Measurements from ENCODE around the gene TBC1D22A. TPM values are rescaled to one million over a fixed set of nuclear protein-coding genes. Genes with fewer than 3 reads are reported as not detected.
A peak's percentile ranks its signal among the peaks of the same experiment; 100 is the strongest.

TBC1D22A gene
- total RNA-seq, 1 donor from 2014 or later, result 28.9 TPM

GRCh38 chr22:46970411-46971098 lies 208.1 kb downstream of the TBC1D22A start:
- Mint-ChIP-seq H3K36me3 (ENCODE audit: unreplicated experiment) (peaks cover 4% of the 10 kb centered on the region), H3K27ac (ENCODE audit: unreplicated experiment) (no peak overlapping the region), H3K4me1 (ENCODE audit: unreplicated experiment) (peaks cover 1% of the 10 kb centered on the region), H3K9me3 (ENCODE audit: unreplicated experiment) (no peaks in the 10 kb centered on the region), H3K4me3 (ENCODE audit: unreplicated experiment) (no peak overlapping the region), H3K27me3 (ENCODE audit: unreplicated experiment) (no peaks in the 10 kb centered on the region)
- TF ChIP-seq, protein P1, sequence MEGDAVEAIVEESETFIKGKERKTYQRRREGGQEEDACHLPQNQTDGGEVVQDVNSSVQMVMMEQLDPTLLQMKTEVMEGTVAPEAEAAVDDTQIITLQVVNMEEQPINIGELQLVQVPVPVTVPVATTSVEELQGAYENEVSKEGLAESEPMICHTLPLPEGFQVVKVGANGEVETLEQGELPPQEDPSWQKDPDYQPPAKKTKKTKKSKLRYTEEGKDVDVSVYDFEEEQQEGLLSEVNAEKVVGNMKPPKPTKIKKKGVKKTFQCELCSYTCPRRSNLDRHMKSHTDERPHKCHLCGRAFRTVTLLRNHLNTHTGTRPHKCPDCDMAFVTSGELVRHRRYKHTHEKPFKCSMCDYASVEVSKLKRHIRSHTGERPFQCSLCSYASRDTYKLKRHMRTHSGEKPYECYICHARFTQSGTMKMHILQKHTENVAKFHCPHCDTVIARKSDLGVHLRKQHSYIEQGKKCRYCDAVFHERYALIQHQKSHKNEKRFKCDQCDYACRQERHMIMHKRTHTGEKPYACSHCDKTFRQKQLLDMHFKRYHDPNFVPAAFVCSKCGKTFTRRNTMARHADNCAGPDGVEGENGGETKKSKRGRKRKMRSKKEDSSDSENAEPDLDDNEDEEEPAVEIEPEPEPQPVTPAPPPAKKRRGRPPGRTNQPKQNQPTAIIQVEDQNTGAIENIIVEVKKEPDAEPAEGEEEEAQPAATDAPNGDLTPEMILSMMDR (IDR thresholded peaks at IDR 0.05), result no peak
- peak; percentile 67 for DNase-seq (ENCODE audit: extremely low spot score, unreplicated experiment)

- no peaks in the 10 kb centered on the region for H3K27me3 Mint-ChIP-seq (ENCODE audit: unreplicated experiment)
- TF ChIP-seq, protein P1 (IDR thresholded peaks at IDR 0.05), result no peak
- DNase-seq (ENCODE audit: extremely low spot score, unreplicated experiment), result peak; percentile 44
- peaks cover 1% of the 10 kb centered on the region for H3K4me1 Mint-ChIP-seq (ENCODE audit: unreplicated experiment)
- no peak overlapping the region for H3K4me3 Mint-ChIP-seq (ENCODE audit: unreplicated experiment)
- H3K36me3 Mint-ChIP-seq (ENCODE audit: unreplicated experiment), result peaks cover 11% of the 10 kb centered on the region
- no peaks in the 10 kb centered on the region for H3K9me3 Mint-ChIP-seq (ENCODE audit: unreplicated experiment)
- no peak overlapping the region for H3K27ac Mint-ChIP-seq (ENCODE audit: unreplicated experiment)
These were observed 208.8 kb downstream of the TBC1D22A start for GRCh38 chr22:46971099-46971763.

GRCh38 chr22:46971764-46972125 lies 209.3 kb downstream of the TBC1D22A start:
- no peaks in the 10 kb centered on the region for H3K27me3 Mint-ChIP-seq (ENCODE audit: unreplicated experiment)
- no peak for DNase-seq (ENCODE audit: extremely low spot score, unreplicated experiment)
- no peak overlapping the region for H3K4me3 Mint-ChIP-seq (ENCODE audit: unreplicated experiment)
- peaks cover 14% of the 10 kb centered on the region for H3K36me3 Mint-ChIP-seq (ENCODE audit: unreplicated experiment)
- peaks cover 1% of the 10 kb centered on the region for H3K4me1 Mint-ChIP-seq (ENCODE audit: unreplicated experiment)
- TF ChIP-seq, protein P1 (IDR thresholded peaks at IDR 0.05), result no peak
- no peak overlapping the region for H3K27ac Mint-ChIP-seq (ENCODE audit: unreplicated experiment)
- H3K9me3 Mint-ChIP-seq (ENCODE audit: unreplicated experiment), result no peaks in the 10 kb centered on the region

GRCh38 chr22:46972256-46972655 lies 209.8 kb downstream of the TBC1D22A start:
- no peaks in the 10 kb centered on the region for H3K9me3 Mint-ChIP-seq (ENCODE audit: unreplicated experiment)
- no peak overlapping the region for H3K27ac Mint-ChIP-seq (ENCODE audit: unreplicated experiment)
- DNase-seq (ENCODE audit: extremely low spot score, unreplicated experiment), result no peak
- TF ChIP-seq, protein P1 (IDR thresholded peaks at IDR 0.05), result no peak
- H3K4me1 Mint-ChIP-seq (ENCODE audit: unreplicated experiment), result peaks cover 1% of the 10 kb centered on the region
- no peak overlapping the region for H3K4me3 Mint-ChIP-seq (ENCODE audit: unreplicated experiment)
- H3K27me3 Mint-ChIP-seq (ENCODE audit: unreplicated experiment), result no peaks in the 10 kb centered on the region
- peaks cover 16% of the 10 kb centered on the region for H3K36me3 Mint-ChIP-seq (ENCODE audit: unreplicated experiment)

Measured in osteocyte (in vitro differentiated cells).